Subcutaneous abdominal adipose tissue (tissue), 5 donors: Measurements from ENCODE around the gene EDN3.

Experiments used
- H3K27ac ChIP-seq: one replicate; pipeline ENCODE4 v1.7.0; 2013; ENCODE audit warnings: low read depth, mild to moderate bottlenecking, inconsistent platforms, low read length, moderate library complexity
- H3K27me3 ChIP-seq, 5 donors: one replicate each; pipeline ENCODE4 v1.7.0; 2013; ENCODE audit warnings: low read length in 5 of 5, inconsistent platforms in 1 of 5; ENCODE audit not compliant: control insufficient read depth in 5 of 5, insufficient read depth in 4 of 5
- H3K36me3 ChIP-seq, 5 donors: one replicate each; pipeline ENCODE4 v1.7.0; 2013; ENCODE audit warnings: low read length in 5 of 5; ENCODE audit not compliant: control insufficient read depth in 5 of 5, insufficient read depth in 5 of 5
- H3K4me1 ChIP-seq, 5 donors: one replicate each; pipeline ENCODE4 v1.7.0; 2013; ENCODE audit warnings: low read length in 5 of 5, mild to moderate bottlenecking in 3 of 5, moderate library complexity in 1 of 5; ENCODE audit not compliant: control insufficient read depth in 5 of 5, insufficient read depth in 5 of 5
- H3K4me3 ChIP-seq, 5 donors: one replicate each; pipeline ENCODE4 v1.7.0; 2013; ENCODE audit warnings: low read length in 5 of 5, low read depth in 1 of 5
- H3K9ac ChIP-seq, 5 donors: one replicate each; pipeline ENCODE4 v1.7.0; 2013; ENCODE audit warnings: low read length in 5 of 5, mild to moderate bottlenecking in 4 of 5, moderate library complexity in 3 of 5
- H3K9me3 ChIP-seq, 5 donors: one replicate each; pipeline ENCODE4 v1.7.0; 2013; ENCODE audit warnings: low read length in 5 of 5; ENCODE audit not compliant: control insufficient read depth in 5 of 5
- donor health status: healthy.
- donor health status: healthy.
- donor health status: healthy.
- donor health status: healthy.
- donor health status: healthy.

EDN3 gene

GRCh38 chr20:59300333-59301081, at the start of gene EDN3:
Gene EDN3 (plus strand): TSS chr20:59300611. CDS start chr20:59300813, 202 bp downstream.
- Histone ChIP-seq H3K27ac (no peak within 1 kb of the TSS), H3K4me1 (peaks cover 0 to 8% (median 0%) of the 10 kb centered on the region in 5 donors), H3K27me3 (peaks cover 12 to 45% (median 39%) of the 10 kb centered on the region in 5 donors), H3K9me3 (no peaks in the 10 kb centered on the region), H3K36me3 (no peaks in the 10 kb centered on the region), H3K9ac (no peak within 1 kb of the TSS), H3K4me3 (no peak within 1 kb of the TSS)

GRCh38 chr20:59253325-59253724, 47.1 kb upstream of the EDN3 start:
- no peaks in the 10 kb centered on the region for H3K9me3 ChIP-seq
- no peak overlapping the region for H3K9ac ChIP-seq
- H3K27me3 ChIP-seq: peaks cover 3 to 34% (median 29%) of the 10 kb centered on the region in 5 donors
- peaks cover 0 to 3% (median 0%) of the 10 kb centered on the region in 5 donors for H3K4me1 ChIP-seq
- no peak overlapping the region for H3K27ac ChIP-seq
- no peaks in the 10 kb centered on the region for H3K36me3 ChIP-seq
- H3K4me3 ChIP-seq: no peak overlapping the region

- Histone ChIP-seq H3K4me1 (peaks cover 0 to 4% (median 0%) of the 10 kb centered on the region in 5 donors), H3K9me3 (no peaks in the 10 kb centered on the region), H3K27ac (no peak overlapping the region), H3K9ac (no peak overlapping the region), H3K36me3 (no peaks in the 10 kb centered on the region), H3K27me3 (peaks cover 3 to 34% (median 29%) of the 10 kb centered on the region in 5 donors), H3K4me3 (no peak overlapping the region)
Measured at GRCh38 chr20:59253779-59254319, 46.6 kb upstream of the EDN3 start.

GRCh38 chr20:59255256-59255655, 45.2 kb upstream of the EDN3 start:
- no peak overlapping the region for H3K9ac ChIP-seq
- peaks cover 3 to 30% (median 29%) of the 10 kb centered on the region in 5 donors for H3K27me3 ChIP-seq
- H3K9me3 ChIP-seq: no peaks in the 10 kb centered on the region
- no peak overlapping the region for H3K4me3 ChIP-seq
- H3K36me3 ChIP-seq: no peaks in the 10 kb centered on the region
- H3K27ac ChIP-seq: no peak overlapping the region
- peaks cover 0 to 4% (median 0%) of the 10 kb centered on the region in 5 donors for H3K4me1 ChIP-seq

- Histone ChIP-seq H3K9me3 (no peaks in the 10 kb centered on the region), H3K4me1 (peaks cover 0 to 4% (median 0%) of the 10 kb centered on the region in 5 donors), H3K27me3 (peaks cover 3 to 26% (median 18%) of the 10 kb centered on the region in 5 donors), H3K4me3 (no peak overlapping the region), H3K36me3 (no peaks in the 10 kb centered on the region), H3K9ac (no peak overlapping the region), H3K27ac (no peak overlapping the region)
Measured at GRCh38 chr20:59258221-59258621, 42.2 kb upstream of the EDN3 start.

GRCh38 chr20:59259946-59260345, 40.5 kb upstream of the EDN3 start:
- Histone ChIP-seq H3K9me3 (no peaks in the 10 kb centered on the region), H3K4me3 (no peak overlapping the region), H3K4me1 (peaks cover 0 to 4% (median 0%) of the 10 kb centered on the region in 5 donors), H3K9ac (no peak overlapping the region), H3K27ac (no peak overlapping the region), H3K27me3 (peaks cover 0 to 16% (median 11%) of the 10 kb centered on the region in 5 donors), H3K36me3 (no peaks in the 10 kb centered on the region)

- peaks cover 2 to 11% (median 6%) of the 10 kb centered on the region in 5 donors for H3K27me3 ChIP-seq
- no peak overlapping the region for H3K9ac ChIP-seq
- no peak overlapping the region for H3K4me3 ChIP-seq
- no peaks in the 10 kb centered on the region for H3K36me3 ChIP-seq
- H3K27ac ChIP-seq: no peak overlapping the region
- H3K4me1 ChIP-seq: no peaks in the 10 kb centered on the region
- H3K9me3 ChIP-seq: no peaks in the 10 kb centered on the region
Measured at GRCh38 chr20:59265298-59265697, 35.1 kb upstream of the EDN3 start.

- Histone ChIP-seq H3K9ac (no peak overlapping the region), H3K36me3 (no peaks in the 10 kb centered on the region), H3K4me3 (no peak overlapping the region), H3K27me3 (peaks cover 2 to 9% (median 6%) of the 10 kb centered on the region in 5 donors), H3K27ac (no peak overlapping the region), H3K4me1 (no peaks in the 10 kb centered on the region), H3K9me3 (no peaks in the 10 kb centered on the region)
Measured at GRCh38 chr20:59268870-59269269, 31.5 kb upstream of the EDN3 start.

GRCh38 chr20:59269411-59270025, 30.9 kb upstream of the EDN3 start:
- Histone ChIP-seq H3K9me3 (no peaks in the 10 kb centered on the region), H3K4me3 (no peak overlapping the region), H3K27me3 (peaks cover 2 to 10% (median 5%) of the 10 kb centered on the region in 5 donors), H3K27ac (no peak overlapping the region), H3K36me3 (no peaks in the 10 kb centered on the region), H3K9ac (no peak overlapping the region), H3K4me1 (peaks cover 0 to 5% (median 3%) of the 10 kb centered on the region in 5 donors)

- no peak overlapping the region for H3K27ac ChIP-seq
- peaks cover 0 to 12% (median 3%) of the 10 kb centered on the region in 5 donors for H3K4me1 ChIP-seq
- no peak overlapping the region for H3K9ac ChIP-seq
- no peaks in the 10 kb centered on the region for H3K36me3 ChIP-seq
- H3K27me3 ChIP-seq: peaks cover 2 to 10% (median 4%) of the 10 kb centered on the region in 5 donors
- H3K4me3 ChIP-seq: no peak overlapping the region
- H3K9me3 ChIP-seq: no peaks in the 10 kb centered on the region
Measured at GRCh38 chr20:59270380-59270779, 30.0 kb upstream of the EDN3 start.
